Measurements from ENCODE around the gene CIART. TPM values are rescaled to one million over a fixed set of nuclear protein-coding genes. Genes with fewer than 3 reads are reported as not detected.
"Not testable (repeated sequence)": the region's sequence is repeated elsewhere in the genome, so short reads cannot be mapped to it uniquely, and the experiment has no call there.

CIART gene
- total RNA-seq, 4 donors from 2014 or later: 2.9 to 30.3 (median 4.9) TPM; not detected in 1

DNA sequence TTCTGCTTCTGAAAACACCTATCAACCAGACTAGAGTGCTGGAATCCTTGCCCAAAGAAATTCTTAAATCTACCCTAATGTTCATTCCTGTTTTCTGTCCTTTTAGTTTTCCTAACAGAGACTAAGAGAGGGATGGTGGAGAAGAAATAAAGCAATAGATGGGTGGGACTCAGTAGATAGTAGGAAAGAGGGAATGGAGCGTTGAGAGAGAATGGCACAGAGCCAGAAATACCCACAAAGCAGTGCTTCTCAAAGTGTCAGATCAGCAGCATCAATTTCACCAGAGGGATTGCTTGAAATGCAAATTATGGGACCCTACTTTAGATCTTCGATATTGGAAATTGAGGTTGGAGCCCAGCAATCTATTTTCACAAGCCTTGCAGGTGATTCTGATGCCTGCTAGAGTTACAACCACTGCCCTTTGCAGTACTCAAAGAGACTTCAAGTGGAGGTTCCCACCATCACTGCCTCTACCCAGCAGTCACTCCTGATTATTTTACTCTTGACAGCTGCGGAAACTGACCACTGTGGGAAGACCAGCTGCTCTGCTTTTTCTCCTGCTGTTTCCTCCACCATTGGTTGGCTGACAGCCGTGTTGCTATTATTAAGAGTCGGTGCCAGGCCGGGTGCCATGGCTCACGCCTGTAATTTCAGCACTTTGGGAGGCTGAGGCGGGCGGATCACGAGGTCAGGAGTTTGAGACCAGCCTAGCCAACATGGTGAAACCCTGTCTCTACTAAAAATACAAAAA is 27.6 kb downstream of the CIART start:
- intact Hi-C loops (cut with DNase I; ENCODE audit: low total_unique reads): no loop called here
- Histone ChIP-seq H3K9me3 (no peaks in the 10 kb centered on the region), H3K4me3 (no peak overlapping the region), H3K4me1 (no peaks in the 10 kb centered on the region), H3K27me3 (no peaks in the 10 kb centered on the region), H3K36me3 (no peaks in the 10 kb centered on the region), H3K27ac (no peak overlapping the region)
- TF ChIP-seq POLR2A (IDR thresholded peaks at IDR 0.05): no peak
- TF ChIP-seq, protein P1, sequence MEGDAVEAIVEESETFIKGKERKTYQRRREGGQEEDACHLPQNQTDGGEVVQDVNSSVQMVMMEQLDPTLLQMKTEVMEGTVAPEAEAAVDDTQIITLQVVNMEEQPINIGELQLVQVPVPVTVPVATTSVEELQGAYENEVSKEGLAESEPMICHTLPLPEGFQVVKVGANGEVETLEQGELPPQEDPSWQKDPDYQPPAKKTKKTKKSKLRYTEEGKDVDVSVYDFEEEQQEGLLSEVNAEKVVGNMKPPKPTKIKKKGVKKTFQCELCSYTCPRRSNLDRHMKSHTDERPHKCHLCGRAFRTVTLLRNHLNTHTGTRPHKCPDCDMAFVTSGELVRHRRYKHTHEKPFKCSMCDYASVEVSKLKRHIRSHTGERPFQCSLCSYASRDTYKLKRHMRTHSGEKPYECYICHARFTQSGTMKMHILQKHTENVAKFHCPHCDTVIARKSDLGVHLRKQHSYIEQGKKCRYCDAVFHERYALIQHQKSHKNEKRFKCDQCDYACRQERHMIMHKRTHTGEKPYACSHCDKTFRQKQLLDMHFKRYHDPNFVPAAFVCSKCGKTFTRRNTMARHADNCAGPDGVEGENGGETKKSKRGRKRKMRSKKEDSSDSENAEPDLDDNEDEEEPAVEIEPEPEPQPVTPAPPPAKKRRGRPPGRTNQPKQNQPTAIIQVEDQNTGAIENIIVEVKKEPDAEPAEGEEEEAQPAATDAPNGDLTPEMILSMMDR (IDR thresholded peaks at IDR 0.05): no peak
- no peak for DNase-seq

- no peaks in the 10 kb centered on the region for H3K27me3 ChIP-seq
- no peak overlapping the region for H3K27ac ChIP-seq
- H3K4me3 ChIP-seq: no peak overlapping the region
- H3K9me3 ChIP-seq: no peaks in the 10 kb centered on the region
- intact Hi-C loops (cut with DNase I; ENCODE audit: low total_unique reads): no loop called here
- DNase-seq: no peak
- TF ChIP-seq, protein P1 (IDR thresholded peaks at IDR 0.05): no peak
- no peaks in the 10 kb centered on the region for H3K36me3 ChIP-seq
- no peaks in the 10 kb centered on the region for H3K4me1 ChIP-seq
Measured at GRCh38 chr1:150311762-150312161, 29.4 kb downstream of the CIART start.

DNA sequence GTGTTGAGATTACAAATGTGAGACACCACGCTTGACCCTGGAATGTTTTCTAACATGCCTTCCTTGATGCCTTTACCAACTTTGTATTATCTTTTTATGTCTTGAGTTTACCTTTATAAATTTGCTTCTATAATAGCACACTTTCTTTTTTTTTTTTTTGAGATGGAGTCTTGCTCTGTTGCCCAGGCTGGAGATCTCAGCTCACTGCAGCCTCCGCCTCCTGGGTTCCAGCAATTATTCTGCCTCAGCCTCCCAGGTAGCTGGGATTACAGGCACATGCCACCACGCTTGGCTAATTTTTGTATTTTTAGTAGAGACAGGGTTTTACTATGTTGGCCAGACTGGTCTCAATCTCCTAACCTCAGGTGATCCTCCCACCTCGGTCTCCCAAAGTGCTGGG is 32.3 kb downstream of the CIART start:
- intact Hi-C loops (cut with DNase I; ENCODE audit: low total_unique reads); DNase-seq; H3K36me3 ChIP-seq: not testable (repeated sequence)

GRCh38 chr1:150320667-150320978 is 38.3 kb downstream of the CIART start:
- no peak for DNase-seq
- H3K36me3 ChIP-seq: no peaks in the 10 kb centered on the region
- TF ChIP-seq, protein P1 (IDR thresholded peaks at IDR 0.05): no peak
- TF ChIP-seq POLR2A (IDR thresholded peaks at IDR 0.05): no peak
- peak overlapping the region; percentile 78 to 79 for H3K4me3 ChIP-seq
- intact Hi-C loops (cut with DNase I; ENCODE audit: low total_unique reads): no loop called here
- peak overlapping the region; percentile 83 to 87 for H3K27ac ChIP-seq
- H3K9me3 ChIP-seq: no peaks in the 10 kb centered on the region
- H3K4me1 ChIP-seq: no peaks in the 10 kb centered on the region
- no peaks in the 10 kb centered on the region for H3K27me3 ChIP-seq

More for the DNA sequence above, 32.3 kb downstream of the CIART start:
- H3K27me3 ChIP-seq, H3K4me1 ChIP-seq, H3K9me3 ChIP-seq, H3K27ac ChIP-seq, H3K4me3 ChIP-seq: not testable (repeated sequence)

- TF ChIP-seq POLR2A (IDR thresholded peaks at IDR 0.05): no peak
- TF ChIP-seq, protein P1 (IDR thresholded peaks at IDR 0.05): no peak
- Histone ChIP-seq H3K27ac (peak overlapping the region; percentile 83 to 87), H3K9me3 (no peaks in the 10 kb centered on the region), H3K27me3 (no peaks in the 10 kb centered on the region), H3K4me1 (no peaks in the 10 kb centered on the region), H3K4me3 (peak overlapping the region; percentile 78 to 79), H3K36me3 (no peaks in the 10 kb centered on the region)
- intact Hi-C loops (cut with DNase I; ENCODE audit: low total_unique reads): no loop called here
- no peak for DNase-seq
Measured at GRCh38 chr1:150321826-150322166, 39.4 kb downstream of the CIART start.

DNA sequence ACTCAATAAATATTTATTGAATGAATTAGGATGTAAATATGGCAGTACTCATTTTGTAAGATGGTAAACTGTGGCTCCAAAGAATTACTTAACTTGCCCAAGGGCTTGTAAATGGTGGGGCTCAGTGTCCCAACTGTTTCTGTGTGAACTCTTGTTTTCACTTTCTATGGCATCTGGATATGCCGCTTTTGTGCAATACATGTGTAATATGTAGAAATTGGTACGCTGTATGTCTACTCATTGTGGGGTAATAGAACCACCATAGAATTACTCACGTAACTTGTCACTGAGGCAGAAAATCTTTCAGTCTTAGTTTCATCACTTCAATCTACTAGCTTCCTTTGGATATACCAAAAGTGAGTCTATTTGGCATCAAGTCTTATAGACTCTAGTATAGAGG is 40.0 kb downstream of the CIART start:
- Histone ChIP-seq H3K27me3 (no peaks in the 10 kb centered on the region), H3K36me3 (no peaks in the 10 kb centered on the region), H3K4me1 (no peaks in the 10 kb centered on the region), H3K9me3 (no peaks in the 10 kb centered on the region), H3K27ac (peak overlapping the region; percentile 83 to 87), H3K4me3 (peak overlapping the region; percentile 78 to 79)
- intact Hi-C loops (cut with DNase I; ENCODE audit: low total_unique reads): no loop called here
- DNase-seq: no peak
- TF ChIP-seq POLR2A (IDR thresholded peaks at IDR 0.05): no peak
- TF ChIP-seq, protein P1 (IDR thresholded peaks at IDR 0.05): no peak

Data from uterus (tissue), 4 donors.